HCT116 (cell line): ENCODE data around the gene PKN1. TPM values are rescaled to one million over a fixed set of nuclear protein-coding genes. Genes with fewer than 3 reads are reported as not detected.
A peak's percentile ranks its signal among the peaks of the same experiment; 100 is the strongest.

Source experiments
- ATAC-seq: fragments of 200-7000 bp; cut with Tn5 transposase; 2 replicates; pipeline ENCODE4 v1.9.1; 2020; ENCODE audit warnings: mild to moderate bottlenecking, moderate library complexity
- BruUV-seq: library from RNA; stranded (reverse); fragments of 400-500 nt; replicated peaks from 2 replicates; lab custom pipeline; 2021; lab: Mats Ljungman, UMichigan
- CTCF ChIA-PET: fragments of 300-600 bp; sonication (Branson Sonifier 250); formaldehyde crosslinking; loops from one replicate; lab custom pipeline; 2021; ENCODE audit warnings: antibody characterized with exemption; lab: Charles Lee
- POLR2A ChIA-PET: fragments of 300-600, 350-600 bp; sonication (Branson Sonifier 250); formaldehyde crosslinking; loops from one replicate; lab custom pipeline; 2021; ENCODE audit warnings: antibody characterized with exemption; lab: Charles Lee
- RAD21 ChIA-PET, 2 experiments: fragments of 300-600 bp; sonication (Branson Sonifier 250); formaldehyde crosslinking; loops; one replicate each; lab custom pipeline; 2023; ENCODE audit warnings: low total read pairs in 2 of 2; ENCODE audit not compliant: uncharacterized antibody in 2 of 2, unreplicated experiment in 2 of 2, low non-redundant PET in 1 of 2; lab: Charles Lee
- DNase-seq: peaks from one replicate; pipeline ENCODE4 v3.0.0-alpha.2; 2010; ENCODE audit warnings: low read depth, low spot score
- H2AFZ ChIP-seq: fragments of 200-600 bp; shearing (Covaris generic), sonication (generic); 2 replicates; pipeline ENCODE4 v1.6.1; 2017; ENCODE audit warnings: low read depth, mixed run types, mixed read lengths, antibody characterized with exemption, low read length; ENCODE audit not compliant: poor library complexity, severe bottlenecking
- H3K27ac ChIP-seq: 2 replicates; pipeline ENCODE4 v1.5.1; 2012; ENCODE audit warnings: low read depth, low read length
- H3K27me3 ChIP-seq: fragments of 200-600 bp; sonication (generic); 2 replicates; pipeline ENCODE4 v1.6.1; 2016; ENCODE audit warnings: mixed run types, low read length, mixed read lengths; ENCODE audit not compliant: insufficient read depth
- H3K36me3 ChIP-seq, 2 experiments: fragments of 200-500 bp in 1 of 2; fragments of 200-600 bp in 1 of 2; sonication (Bioruptor generic) in 1 of 2; sonication (generic) in 1 of 2; 2 replicates each; pipeline versions ENCODE4 v1.5.1 to v1.6.1; 2014 to 2016; ENCODE audit warnings: low read length in 2 of 2, inconsistent platforms in 1 of 2, mixed read lengths in 1 of 2, mixed run types in 1 of 2; ENCODE audit not compliant: insufficient read depth in 2 of 2, control insufficient read depth in 1 of 2
- H3K4me1 ChIP-seq, 2 experiments: fragments of 200-600 bp in 1 of 2; sonication (generic) in 1 of 2; 2 replicates each; pipeline versions ENCODE4 v1.5.1 to v1.6.1; 2012 to 2017; ENCODE audit warnings: low read length in 2 of 2, inconsistent platforms in 1 of 2, mild to moderate bottlenecking in 1 of 2, mixed read lengths in 1 of 2, mixed run types in 1 of 2, moderate library complexity in 1 of 2; ENCODE audit not compliant: insufficient read depth in 2 of 2, control insufficient read depth in 1 of 2
- H3K4me2 ChIP-seq: fragments of 200-600 bp; sonication (generic); 2 replicates; pipeline ENCODE4 v1.6.1; 2017; ENCODE audit warnings: mixed run types, low read length, mixed read lengths
- H3K4me3 ChIP-seq, 2 experiments: fragments of 200-600 bp in 1 of 2; sonication (generic) in 1 of 2; replicated peaks in 1 of 2; 2 replicates each; pipeline ENCODE4 v1.5.1; 2011 to 2016; ENCODE audit warnings: low read length in 2 of 2, control low read depth in 1 of 2, low read depth in 1 of 2, mild to moderate bottlenecking in 1 of 2, mixed read lengths in 1 of 2, mixed run types in 1 of 2
- H3K79me2 ChIP-seq: fragments of 200-600 bp; sonication (generic); 2 replicates; pipeline ENCODE4 v1.6.1; 2017; ENCODE audit warnings: mild to moderate bottlenecking, mixed run types, low read length, moderate library complexity, mixed read lengths; ENCODE audit not compliant: insufficient read depth
- H3K9ac ChIP-seq: fragments of 200-600 bp; sonication (generic); 2 replicates; pipeline ENCODE4 v1.6.1; 2016; ENCODE audit warnings: low read length, mixed read lengths
- H3K9me2 ChIP-seq: fragments of 200-600 bp; sonication (generic), shearing (Covaris generic); 2 replicates; pipeline ENCODE4 v1.6.1; 2017; ENCODE audit warnings: mixed run types, mild to moderate bottlenecking, moderate library complexity; ENCODE audit not compliant: insufficient read depth
- H3K9me3 ChIP-seq, 2 experiments: fragments of 200-500 bp in 1 of 2; fragments of 200-600 bp in 1 of 2; sonication (Bioruptor generic) in 1 of 2; sonication (generic) in 1 of 2; 2 replicates each; pipeline ENCODE4 v1.6.1; 2014 to 2017; ENCODE audit warnings: low read length in 2 of 2, mixed read lengths in 2 of 2, inconsistent platforms in 1 of 2, low read depth in 1 of 2, mild to moderate bottlenecking in 1 of 2, mixed run types in 1 of 2, moderate library complexity in 1 of 2; ENCODE audit not compliant: control insufficient read depth in 1 of 2, insufficient read depth in 1 of 2
- H4K20me1 ChIP-seq: fragments of 200-600 bp; sonication (generic), shearing (Covaris generic); 2 replicates; pipeline ENCODE4 v1.6.1; 2017; ENCODE audit warnings: mixed run types, mild to moderate bottlenecking, moderate library complexity; ENCODE audit not compliant: insufficient read depth
- CEBPB ChIP-seq: IDR thresholded peaks from 2 replicates; pipeline ENCODE4 v1.6.1; 2012; ENCODE audit warnings: low read depth
- EGR1 ChIP-seq: IDR thresholded peaks from 2 replicates; pipeline ENCODE4 v1.6.1; 2012; ENCODE audit warnings: low read depth
- EZH2 ChIP-seq: fragments of 200-600 bp; sonication (generic); IDR thresholded peaks from 2 replicates; pipeline ENCODE4 v1.6.1; 2017; ENCODE audit warnings: antibody characterized with exemption, mixed run types
- EZH2phosphoT487 ChIP-seq: fragments of 200-600 bp; IDR thresholded peaks from 2 replicates; pipeline ENCODE4 v1.6.1; 2018; ENCODE audit warnings: antibody characterized with exemption, borderline replicate concordance
- FOSL1 ChIP-seq: IDR thresholded peaks from 2 replicates; pipeline ENCODE4 v1.6.1; 2012; ENCODE audit warnings: low read depth
- POLR2A ChIP-seq: IDR thresholded peaks from 2 replicates; pipeline ENCODE4 v1.7.0; 2011; ENCODE audit warnings: borderline replicate concordance; ENCODE audit not compliant: insufficient read depth, insufficient read length; ENCODE audit errors: extremely low read depth
- RAD21 ChIP-seq: IDR thresholded peaks from 2 replicates; pipeline ENCODE4 v1.6.1; 2012; ENCODE audit warnings: low read depth, mild to moderate bottlenecking
- SP1 ChIP-seq: IDR thresholded peaks from 2 replicates; pipeline ENCODE4 v1.6.1; 2012; ENCODE audit warnings: low read depth
- SRF ChIP-seq: IDR thresholded peaks from 2 replicates; pipeline ENCODE4 v1.6.1; 2012; ENCODE audit warnings: low read depth
- TCF7L2 ChIP-seq: IDR thresholded peaks from 2 replicates; pipeline ENCODE4 v1.7.0; 2011; ENCODE audit warnings: borderline replicate concordance, inconsistent platforms; ENCODE audit not compliant: insufficient read depth, insufficient read length; ENCODE audit errors: extremely low read depth
- ZFX ChIP-seq: fragments of 450-650 bp; IDR thresholded peaks from 2 replicates; pipeline ENCODE4 v1.6.1; 2017
- ZNF274 ChIP-seq: fragments of 200-500 bp; sonication (Bioruptor generic); IDR thresholded peaks from 2 replicates; pipeline ENCODE4 v1.6.1; 2014; ENCODE audit warnings: mild to moderate bottlenecking, low read depth, low read length, inconsistent platforms
- intact Hi-C: fragments of 100-400 bp; cut with micrococcal nuclease; formaldehyde crosslinking; loops from 2 replicates; pipeline ENCODE4 v1.10.0; 2022
- total RNA-seq: library from RNA; stranded (reverse); gene quantifications from one replicate; pipeline ENCODE4 v1.2.1, GENCODE V29; 2021; ENCODE audit not compliant: unreplicated experiment
- TF ChIP-seq, protein P1 (sequence below): IDR thresholded peaks from 2 replicates; pipeline ENCODE4 v1.6.1; 2011; ENCODE audit warnings: mild to moderate bottlenecking, low read length, moderate library complexity; ENCODE audit not compliant: insufficient replicate concordance; ENCODE audit errors: extremely low read depth
- TF ChIP-seq, protein P2 (sequence below): IDR thresholded peaks from 2 replicates; pipeline ENCODE4 v1.6.1; 2012
- TF ChIP-seq, protein P3 (sequence below): IDR thresholded peaks from 2 replicates; pipeline ENCODE4 v1.6.1; 2012
- TF ChIP-seq, protein P4 (sequence below): IDR thresholded peaks from 2 replicates; pipeline ENCODE4 v1.6.1; 2012; ENCODE audit warnings: low read depth

PKN1 gene
- total RNA-seq, 1 experiment from 2014 or later = 248 TPM

- intact Hi-C loops = loop anchor here (10.0 kb wide), 1 partner anchor 49 kb away; no protein-coding TSS in a partner anchor
- no peak for DNase-seq
- Histone ChIP-seq H3K4me3 (peak overlapping the region; percentile 75 to 79), H3K9me2 (no peaks in the 10 kb centered on the region), H3K27ac (peak overlapping the region; percentile 95), H2AFZ (no peak overlapping the region), H3K4me2 (peak overlapping the region; percentile 99), H3K79me2 (peaks cover 62% of the 10 kb centered on the region), H4K20me1 (no peaks in the 10 kb centered on the region), H3K4me1 (peaks cover 21 to 41% of the 10 kb centered on the region in 2 experiments), H3K9me3 (no peaks in the 10 kb centered on the region)
- ChIA-PET RAD21 (no interaction called here), CTCF (interaction anchor here (0.8 to 1.1 kb wide), 2 partner anchors 52 to 74 kb away, joined by 3 read pairs; no protein-coding TSS in a partner anchor)
- no peak; the same call in 1 of the 2 replicates for ATAC-seq
- BruUV-seq = no TSS peak
- TF ChIP-seq EGR1 = no peak
- TF ChIP-seq CEBPB = no peak
- TF ChIP-seq, protein P1, sequence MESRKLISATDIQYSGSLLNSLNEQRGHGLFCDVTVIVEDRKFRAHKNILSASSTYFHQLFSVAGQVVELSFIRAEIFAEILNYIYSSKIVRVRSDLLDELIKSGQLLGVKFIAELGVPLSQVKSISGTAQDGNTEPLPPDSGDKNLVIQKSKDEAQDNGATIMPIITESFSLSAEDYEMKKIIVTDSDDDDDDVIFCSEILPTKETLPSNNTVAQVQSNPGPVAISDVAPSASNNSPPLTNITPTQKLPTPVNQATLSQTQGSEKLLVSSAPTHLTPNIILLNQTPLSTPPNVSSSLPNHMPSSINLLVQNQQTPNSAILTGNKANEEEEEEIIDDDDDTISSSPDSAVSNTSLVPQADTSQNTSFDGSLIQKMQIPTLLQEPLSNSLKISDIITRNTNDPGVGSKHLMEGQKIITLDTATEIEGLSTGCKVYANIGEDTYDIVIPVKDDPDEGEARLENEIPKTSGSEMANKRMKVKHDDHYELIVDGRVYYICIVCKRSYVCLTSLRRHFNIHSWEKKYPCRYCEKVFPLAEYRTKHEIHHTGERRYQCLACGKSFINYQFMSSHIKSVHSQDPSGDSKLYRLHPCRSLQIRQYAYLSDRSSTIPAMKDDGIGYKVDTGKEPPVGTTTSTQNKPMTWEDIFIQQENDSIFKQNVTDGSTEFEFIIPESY = no peak
- TF ChIP-seq, protein P2, sequence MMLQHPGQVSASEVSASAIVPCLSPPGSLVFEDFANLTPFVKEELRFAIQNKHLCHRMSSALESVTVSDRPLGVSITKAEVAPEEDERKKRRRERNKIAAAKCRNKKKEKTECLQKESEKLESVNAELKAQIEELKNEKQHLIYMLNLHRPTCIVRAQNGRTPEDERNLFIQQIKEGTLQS = no peak
- no peak for TF ChIP-seq EZH2
- TF ChIP-seq SRF = no peak
- TF ChIP-seq TCF7L2 = no peak
- no peak for TF ChIP-seq POLR2A
- TF ChIP-seq ZFX = no peak
- TF ChIP-seq FOSL1 = no peak
- TF ChIP-seq, protein P3, sequence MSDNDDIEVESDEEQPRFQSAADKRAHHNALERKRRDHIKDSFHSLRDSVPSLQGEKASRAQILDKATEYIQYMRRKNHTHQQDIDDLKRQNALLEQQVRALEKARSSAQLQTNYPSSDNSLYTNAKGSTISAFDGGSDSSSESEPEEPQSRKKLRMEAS = no peak
- TF ChIP-seq, protein P4, sequence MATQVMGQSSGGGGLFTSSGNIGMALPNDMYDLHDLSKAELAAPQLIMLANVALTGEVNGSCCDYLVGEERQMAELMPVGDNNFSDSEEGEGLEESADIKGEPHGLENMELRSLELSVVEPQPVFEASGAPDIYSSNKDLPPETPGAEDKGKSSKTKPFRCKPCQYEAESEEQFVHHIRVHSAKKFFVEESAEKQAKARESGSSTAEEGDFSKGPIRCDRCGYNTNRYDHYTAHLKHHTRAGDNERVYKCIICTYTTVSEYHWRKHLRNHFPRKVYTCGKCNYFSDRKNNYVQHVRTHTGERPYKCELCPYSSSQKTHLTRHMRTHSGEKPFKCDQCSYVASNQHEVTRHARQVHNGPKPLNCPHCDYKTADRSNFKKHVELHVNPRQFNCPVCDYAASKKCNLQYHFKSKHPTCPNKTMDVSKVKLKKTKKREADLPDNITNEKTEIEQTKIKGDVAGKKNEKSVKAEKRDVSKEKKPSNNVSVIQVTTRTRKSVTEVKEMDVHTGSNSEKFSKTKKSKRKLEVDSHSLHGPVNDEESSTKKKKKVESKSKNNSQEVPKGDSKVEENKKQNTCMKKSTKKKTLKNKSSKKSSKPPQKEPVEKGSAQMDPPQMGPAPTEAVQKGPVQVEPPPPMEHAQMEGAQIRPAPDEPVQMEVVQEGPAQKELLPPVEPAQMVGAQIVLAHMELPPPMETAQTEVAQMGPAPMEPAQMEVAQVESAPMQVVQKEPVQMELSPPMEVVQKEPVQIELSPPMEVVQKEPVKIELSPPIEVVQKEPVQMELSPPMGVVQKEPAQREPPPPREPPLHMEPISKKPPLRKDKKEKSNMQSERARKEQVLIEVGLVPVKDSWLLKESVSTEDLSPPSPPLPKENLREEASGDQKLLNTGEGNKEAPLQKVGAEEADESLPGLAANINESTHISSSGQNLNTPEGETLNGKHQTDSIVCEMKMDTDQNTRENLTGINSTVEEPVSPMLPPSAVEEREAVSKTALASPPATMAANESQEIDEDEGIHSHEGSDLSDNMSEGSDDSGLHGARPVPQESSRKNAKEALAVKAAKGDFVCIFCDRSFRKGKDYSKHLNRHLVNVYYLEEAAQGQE = no peak
- TF ChIP-seq SP1 = no peak
- TF ChIP-seq RAD21 = no peak
- TF ChIP-seq EZH2phosphoT487 = no peak
- no peak for TF ChIP-seq ZNF274
- TF ChIP-seq, all 23 proteins: peak for 0
- Histone ChIP-seq H3K27me3 (no peaks in the 10 kb centered on the region), H3K9ac (peak overlapping the region; percentile 80), H3K36me3 (no peaks in the 10 kb centered on the region)
- POLR2A ChIA-PET = no interaction called here
Measured at GRCh38 chr19:14435320-14436050, 2.4 kb downstream of the PKN1 start.
